ENCODE measurements around the gene PREX1.
"Not testable (repeated sequence)": the region's sequence is repeated elsewhere in the genome, so short reads cannot be mapped to it uniquely, and the experiment has no call there.

PREX1 gene

DNA sequence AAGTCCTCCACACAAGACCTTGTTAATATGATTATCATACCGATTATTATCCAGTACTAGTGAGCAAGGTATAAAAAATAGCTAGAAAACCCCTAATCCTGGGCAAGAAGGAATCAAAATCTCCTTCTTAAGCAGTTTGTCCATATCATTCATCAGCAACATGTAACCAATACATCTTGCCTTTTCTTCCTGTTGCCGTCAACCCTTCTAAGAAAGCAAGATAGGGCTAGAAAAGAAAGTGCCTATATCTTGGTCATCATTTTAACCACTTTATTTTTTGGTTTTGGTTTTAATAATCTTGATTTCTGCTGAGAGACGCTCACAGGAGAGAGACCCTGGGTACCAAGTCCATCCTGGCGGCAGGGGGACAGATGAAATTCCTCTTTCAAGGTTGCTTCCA is 27.2 kb upstream of the PREX1 start:
- in situ Hi-C loops (cut with MboI; ENCODE audit: low sequenced_read_pairs) = no loop called here
- Histone ChIP-seq H3K27me3 (ENCODE audit: low read depth) (no peaks in the 10 kb centered on the region), H3K4me1 (no peaks in the 10 kb centered on the region), H3K9me3 (no peaks in the 10 kb centered on the region), H3K36me3 (replicated peaks) (no peaks in the 10 kb centered on the region), H3K4me3 (no peak overlapping the region)
- no peak for DNase-seq (ENCODE audit: low spot score in 2 of 2)

DNA sequence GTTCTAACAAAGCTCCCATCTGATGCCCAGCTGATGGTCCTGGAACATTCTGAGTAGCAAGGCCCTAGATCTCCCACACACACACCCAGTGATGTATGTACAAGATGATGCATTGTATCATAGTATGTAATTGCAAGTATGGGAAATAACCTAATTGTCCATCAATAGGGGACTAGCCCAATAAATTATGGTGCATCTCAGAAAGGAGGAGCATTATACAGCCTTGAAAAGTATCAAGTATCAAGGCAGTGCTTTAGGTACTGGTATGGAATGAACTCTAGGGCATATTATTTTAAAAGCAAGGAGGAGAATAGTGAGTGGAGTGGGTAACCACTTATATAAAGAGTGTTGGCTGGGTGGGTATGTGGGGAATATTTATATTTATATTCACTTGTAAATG is 24.8 kb upstream of the PREX1 start:
- in situ Hi-C loops (cut with MboI; ENCODE audit: low sequenced_read_pairs) = no loop called here
- Histone ChIP-seq H3K4me1 (no peaks in the 10 kb centered on the region), H3K36me3 (replicated peaks) (no peaks in the 10 kb centered on the region), H3K4me3 (no peak overlapping the region), H3K27me3 (ENCODE audit: low read depth) (no peaks in the 10 kb centered on the region), H3K9me3 (no peaks in the 10 kb centered on the region)
- no peak for DNase-seq (ENCODE audit: low spot score in 2 of 2)

DNA sequence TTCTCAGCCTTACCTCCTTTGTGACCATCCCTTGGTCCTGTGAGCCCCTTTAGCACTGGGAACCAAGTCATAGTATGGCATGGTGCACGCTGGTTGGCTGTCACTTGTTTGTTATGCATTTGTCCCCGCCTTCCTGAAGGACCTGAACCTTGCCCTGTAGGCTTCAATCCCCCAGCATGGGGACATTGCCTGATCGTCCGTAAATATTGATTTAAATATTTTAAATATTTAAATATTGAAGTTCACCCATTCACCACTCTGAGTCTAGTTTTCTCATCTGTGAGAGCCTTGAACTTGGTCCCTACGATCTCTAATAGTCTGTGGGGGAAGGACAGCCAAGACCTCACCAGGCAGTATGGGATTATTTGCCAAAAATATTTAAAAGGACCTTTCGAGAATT is 23.8 kb upstream of the PREX1 start:
- in situ Hi-C loops (cut with MboI; ENCODE audit: low sequenced_read_pairs) = no loop called here
- Histone ChIP-seq H3K9me3 (no peaks in the 10 kb centered on the region), H3K36me3 (replicated peaks) (no peaks in the 10 kb centered on the region), H3K4me3 (no peak overlapping the region), H3K27me3 (ENCODE audit: low read depth) (no peaks in the 10 kb centered on the region), H3K4me1 (peaks cover 4% of the 10 kb centered on the region)
- DNase-seq (ENCODE audit: low spot score in 2 of 2) = no peak

DNA sequence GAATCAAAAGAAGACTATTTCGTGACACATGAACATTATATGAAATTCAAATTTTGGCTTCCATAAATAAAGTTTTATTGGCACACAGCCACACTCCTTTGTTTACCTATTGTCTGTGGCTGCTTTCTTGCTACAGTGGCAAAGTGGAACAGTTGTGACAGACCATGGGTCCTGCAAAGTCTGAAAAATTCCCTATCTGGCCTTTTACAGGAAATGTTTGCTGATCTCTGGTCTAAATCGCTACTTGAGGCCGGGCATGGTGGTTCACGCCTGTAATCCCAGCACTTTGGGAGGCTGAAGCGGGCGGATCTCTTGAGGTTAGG is 23.1 kb upstream of the PREX1 start:
- peaks cover 7% of the 10 kb centered on the region for H3K4me1 ChIP-seq
- H3K9me3 ChIP-seq = no peaks in the 10 kb centered on the region
- DNase-seq (ENCODE audit: low spot score in 2 of 2) = no peak
- H3K27me3 ChIP-seq (ENCODE audit: low read depth) = no peaks in the 10 kb centered on the region
- in situ Hi-C loops (cut with MboI; ENCODE audit: low sequenced_read_pairs) = no loop called here
- H3K36me3 ChIP-seq (replicated peaks) = no peaks in the 10 kb centered on the region
- no peak overlapping the region for H3K4me3 ChIP-seq

DNA sequence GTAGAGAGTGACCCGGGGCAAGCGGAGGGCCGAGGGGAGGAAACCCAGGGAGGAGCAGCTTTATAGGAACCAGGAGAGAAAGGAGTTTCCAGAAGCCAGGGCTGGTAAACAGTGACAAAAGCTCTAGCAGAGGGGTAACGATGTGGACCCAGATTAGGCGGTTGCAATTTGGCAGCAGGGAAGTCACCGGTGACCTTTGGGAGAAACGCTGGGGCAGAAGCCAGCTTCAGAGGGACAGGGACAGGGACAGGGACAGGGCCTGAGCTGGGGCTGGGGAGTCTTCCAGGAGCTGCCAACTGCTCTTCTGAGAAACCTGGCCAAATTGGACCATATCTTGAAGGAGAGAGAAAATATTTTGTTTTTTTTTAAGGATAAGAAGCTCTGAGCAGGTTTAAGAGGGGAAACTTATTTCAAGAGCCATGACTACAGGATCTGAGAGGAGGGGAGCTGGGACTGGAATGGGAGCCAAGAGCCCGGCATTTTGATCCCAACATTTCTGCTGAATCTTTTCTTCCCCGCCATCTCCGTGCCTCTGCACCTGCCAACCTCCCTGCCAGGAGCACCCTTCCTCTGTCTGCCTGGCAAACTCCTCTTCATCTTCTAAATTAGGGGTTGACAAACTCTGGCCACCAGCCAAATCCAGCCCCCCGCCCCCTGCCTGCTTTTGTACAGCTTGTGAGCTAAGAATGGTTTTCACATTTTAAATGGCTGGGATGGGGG is 22.6 kb upstream of the PREX1 start:
- peaks cover 7% of the 10 kb centered on the region for H3K4me1 ChIP-seq
- no peaks in the 10 kb centered on the region for H3K9me3 ChIP-seq
- DNase-seq (ENCODE audit: low spot score in 2 of 2) = no peak
- H3K27me3 ChIP-seq (ENCODE audit: low read depth) = no peaks in the 10 kb centered on the region
- H3K4me3 ChIP-seq = no peak overlapping the region
- in situ Hi-C loops (cut with MboI; ENCODE audit: low sequenced_read_pairs) = no loop called here
- no peaks in the 10 kb centered on the region for H3K36me3 ChIP-seq (replicated peaks)

DNA sequence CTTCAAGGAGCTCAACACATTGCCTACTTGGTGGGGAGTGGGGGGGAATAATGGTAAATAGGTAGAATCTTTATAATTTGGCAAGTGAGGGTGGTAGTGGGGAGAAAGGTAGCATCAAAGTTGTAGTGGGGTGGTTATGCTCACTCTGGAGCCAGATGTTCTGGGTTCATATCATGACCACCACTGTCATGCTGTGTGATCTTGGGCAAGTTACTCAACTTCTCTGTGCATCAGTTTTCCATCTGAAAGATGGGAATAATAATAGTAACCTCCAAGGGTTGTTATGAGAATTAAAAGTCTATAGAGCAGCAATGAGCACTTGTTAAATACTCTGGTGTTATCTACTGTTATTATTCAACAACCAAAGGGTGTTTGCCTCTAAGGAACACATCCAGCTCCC is 22.0 kb upstream of the PREX1 start:
- Histone ChIP-seq H3K27me3 (ENCODE audit: low read depth) (no peaks in the 10 kb centered on the region), H3K4me3 (no peak overlapping the region), H3K9me3 (no peaks in the 10 kb centered on the region), H3K4me1 (peaks cover 7% of the 10 kb centered on the region), H3K36me3 (replicated peaks) (no peaks in the 10 kb centered on the region)
- no peak for DNase-seq (ENCODE audit: low spot score in 2 of 2)
- in situ Hi-C loops (cut with MboI; ENCODE audit: low sequenced_read_pairs) = no loop called here

DNA sequence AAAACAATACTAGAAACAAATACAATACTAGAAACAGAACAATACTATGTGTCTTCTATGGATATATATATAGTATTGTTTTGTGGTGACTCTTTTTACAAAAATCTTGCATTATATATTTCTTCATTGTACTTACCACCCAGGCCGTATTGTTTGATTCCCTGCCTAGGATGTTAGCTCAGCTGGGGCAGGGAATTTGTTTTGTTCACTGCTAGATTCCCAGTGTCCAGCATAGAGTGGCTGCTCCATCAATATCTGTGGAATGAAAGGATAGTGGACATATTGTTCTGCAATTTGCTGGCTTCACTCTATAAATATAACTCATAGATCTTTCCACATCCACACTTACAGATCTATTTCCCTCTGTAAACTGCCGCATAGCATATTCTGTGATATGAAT is 21.5 kb upstream of the PREX1 start:
- no peak for DNase-seq (ENCODE audit: low spot score in 2 of 2)
- H3K9me3 ChIP-seq = no peaks in the 10 kb centered on the region
- H3K4me3 ChIP-seq = no peak overlapping the region
- H3K27me3 ChIP-seq (ENCODE audit: low read depth) = no peaks in the 10 kb centered on the region
- H3K36me3 ChIP-seq (replicated peaks) = no peaks in the 10 kb centered on the region
- in situ Hi-C loops (cut with MboI; ENCODE audit: low sequenced_read_pairs) = no loop called here
- H3K4me1 ChIP-seq = peaks cover 7% of the 10 kb centered on the region

DNA sequence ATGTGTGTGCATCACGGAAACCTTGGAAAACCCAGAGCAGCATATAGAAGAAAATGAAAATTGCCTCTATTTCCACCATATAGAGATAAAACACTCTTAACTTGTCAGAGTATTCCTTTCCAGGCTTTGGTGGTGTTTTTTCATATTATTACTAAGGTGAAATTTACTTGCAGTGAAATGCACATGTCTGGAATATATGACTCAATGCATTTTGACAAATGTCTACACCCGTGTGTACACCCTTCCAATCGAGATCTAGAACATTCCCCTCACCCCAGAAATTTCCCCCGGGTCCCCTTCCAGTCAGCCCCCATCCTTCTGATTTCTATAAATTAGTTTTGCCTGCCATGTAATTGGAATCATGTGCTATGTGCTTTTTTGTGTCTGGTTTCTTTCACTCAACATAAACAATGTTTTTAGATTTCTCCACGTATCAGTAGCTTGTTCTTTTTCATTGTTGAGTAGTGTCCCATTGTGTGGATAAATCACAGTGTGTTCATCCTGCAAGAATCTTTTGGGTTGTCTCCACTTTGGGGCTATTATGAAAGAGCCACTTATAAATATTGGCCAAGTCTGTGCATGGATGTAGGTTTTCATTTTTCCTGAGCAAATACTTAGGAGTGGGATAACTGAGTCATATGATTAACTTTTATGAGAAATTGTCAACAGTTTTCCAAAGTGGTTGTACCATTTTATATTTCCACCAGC is 19.9 kb upstream of the PREX1 start:
- Histone ChIP-seq H3K4me1 (peaks cover 7% of the 10 kb centered on the region), H3K4me3 (no peak overlapping the region), H3K27me3 (ENCODE audit: low read depth) (no peaks in the 10 kb centered on the region), H3K36me3 (replicated peaks) (no peaks in the 10 kb centered on the region), H3K9me3 (no peaks in the 10 kb centered on the region; the same call in 1 of the 2 replicates)
- in situ Hi-C loops (cut with MboI; ENCODE audit: low sequenced_read_pairs) = no loop called here
- DNase-seq (ENCODE audit: low spot score in 2 of 2) = no peak

DNA sequence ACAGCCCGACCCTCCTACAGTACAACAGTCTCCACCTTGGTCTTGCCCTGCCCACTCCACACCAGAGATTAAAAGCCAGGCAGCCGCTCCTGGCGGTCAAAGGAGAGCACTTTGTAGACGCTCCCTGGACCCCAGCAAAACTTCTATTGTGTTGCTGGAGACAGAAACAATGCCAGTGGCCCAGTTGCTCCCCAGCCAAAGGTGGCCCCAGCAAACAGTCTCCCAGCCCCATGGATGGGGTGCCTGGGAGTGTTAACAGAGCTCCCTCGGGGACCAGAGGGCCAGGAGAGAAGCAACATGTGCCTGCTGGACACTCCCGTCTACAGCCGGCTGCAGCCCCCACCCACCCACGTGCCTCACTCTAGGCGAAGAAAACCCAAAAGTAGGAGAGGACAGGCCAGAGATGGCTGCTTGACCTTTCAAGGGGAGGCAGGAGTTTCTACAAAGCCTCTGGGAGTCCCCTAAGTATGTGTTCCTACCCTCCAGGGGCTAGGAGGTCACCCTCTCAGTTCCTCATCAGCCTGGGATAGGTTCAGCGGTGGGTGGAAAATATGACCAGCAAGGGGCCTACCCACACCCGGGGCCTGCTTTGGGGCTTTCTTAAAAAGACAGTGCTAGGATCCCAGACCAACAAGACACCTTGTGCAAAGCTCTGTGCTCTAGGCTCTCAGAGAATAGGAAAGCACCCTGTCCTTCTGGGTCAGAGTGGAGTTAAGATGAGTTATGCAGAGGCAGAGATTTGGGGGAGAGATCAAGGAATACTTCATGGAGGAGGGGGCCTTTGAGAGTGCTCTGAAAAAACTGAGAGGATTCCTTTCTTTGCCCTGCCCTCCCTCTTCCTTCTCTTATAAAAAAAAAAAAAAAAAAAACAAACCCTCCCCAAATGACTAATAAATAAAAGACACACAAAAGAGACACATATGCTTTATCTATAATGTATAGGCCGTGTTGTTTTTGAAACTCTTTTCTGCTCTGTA is 19.0 kb upstream of the PREX1 start:
- Histone ChIP-seq H3K27me3 (ENCODE audit: low read depth) (no peaks in the 10 kb centered on the region), H3K9me3 (no peaks in the 10 kb centered on the region; the same call in 1 of the 2 replicates), H3K36me3 (replicated peaks) (no peaks in the 10 kb centered on the region), H3K4me3 (no peak overlapping the region), H3K4me1 (peaks cover 7% of the 10 kb centered on the region)
- in situ Hi-C loops (cut with MboI; ENCODE audit: low sequenced_read_pairs) = no loop called here
- DNase-seq (ENCODE audit: low spot score in 2 of 2) = peak; percentile 55 to 76

DNA sequence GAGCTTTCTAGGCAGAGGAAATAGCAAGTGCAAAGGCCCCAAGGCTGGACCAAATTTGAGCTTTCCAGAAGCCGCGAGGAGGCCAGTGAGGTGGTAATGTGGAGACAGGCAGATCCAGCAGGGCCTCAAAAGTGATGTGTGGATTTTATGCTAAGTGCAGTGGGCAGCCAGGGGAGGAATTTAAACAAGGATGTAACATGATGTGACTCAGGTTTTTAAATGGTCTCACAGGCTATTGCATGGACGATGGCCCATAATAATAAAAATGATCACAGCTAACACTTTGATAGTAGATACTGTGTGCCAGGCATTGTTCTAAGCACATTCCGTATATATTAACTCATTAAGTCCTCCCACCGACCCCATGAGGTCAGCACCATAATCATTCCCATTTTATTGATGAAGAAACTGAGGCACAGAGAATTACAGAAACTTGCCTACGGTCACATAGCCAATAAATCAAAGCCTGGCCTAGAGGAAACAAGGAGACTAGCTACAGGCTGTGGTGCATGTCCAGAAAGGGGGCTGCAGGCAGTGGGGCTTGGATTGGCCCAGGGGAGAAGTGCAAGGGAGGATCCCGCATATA is 18.0 kb upstream of the PREX1 start:
- DNase-seq (ENCODE audit: low spot score in 2 of 2) = no peak
- Histone ChIP-seq H3K4me1 (peaks cover 7% of the 10 kb centered on the region), H3K9me3 (no peaks in the 10 kb centered on the region; the same call in 1 of the 2 replicates), H3K4me3 (no peak overlapping the region), H3K36me3 (replicated peaks) (no peaks in the 10 kb centered on the region), H3K27me3 (ENCODE audit: low read depth) (no peaks in the 10 kb centered on the region)
- in situ Hi-C loops (cut with MboI; ENCODE audit: low sequenced_read_pairs) = no loop called here

DNA sequence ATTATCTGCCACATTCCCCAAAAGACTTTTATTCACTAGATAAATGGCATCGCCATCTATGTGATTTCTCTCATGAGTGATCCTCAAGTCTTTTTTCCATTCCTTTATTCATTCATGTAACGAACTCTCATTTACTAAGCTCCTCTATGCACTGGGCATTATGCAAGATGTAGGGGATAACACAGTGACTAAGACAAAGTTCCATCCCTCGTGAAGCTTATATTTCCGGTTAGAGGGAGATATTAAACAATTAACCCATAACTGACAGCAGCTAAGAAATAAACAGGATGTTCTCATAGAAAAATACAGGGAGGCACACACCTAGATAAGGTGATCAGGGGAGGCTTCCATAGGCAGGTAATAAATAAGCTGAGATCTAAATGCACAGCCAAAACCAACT is 17.2 kb upstream of the PREX1 start:
- peaks cover 7% of the 10 kb centered on the region for H3K4me1 ChIP-seq
- no peak for DNase-seq (ENCODE audit: low spot score in 2 of 2)
- no peak overlapping the region for H3K4me3 ChIP-seq
- H3K9me3 ChIP-seq = no peaks in the 10 kb centered on the region; the same call in 1 of the 2 replicates
- in situ Hi-C loops (cut with MboI; ENCODE audit: low sequenced_read_pairs) = no loop called here
- H3K27me3 ChIP-seq (ENCODE audit: low read depth) = no peaks in the 10 kb centered on the region
- H3K36me3 ChIP-seq (replicated peaks) = no peaks in the 10 kb centered on the region

DNA sequence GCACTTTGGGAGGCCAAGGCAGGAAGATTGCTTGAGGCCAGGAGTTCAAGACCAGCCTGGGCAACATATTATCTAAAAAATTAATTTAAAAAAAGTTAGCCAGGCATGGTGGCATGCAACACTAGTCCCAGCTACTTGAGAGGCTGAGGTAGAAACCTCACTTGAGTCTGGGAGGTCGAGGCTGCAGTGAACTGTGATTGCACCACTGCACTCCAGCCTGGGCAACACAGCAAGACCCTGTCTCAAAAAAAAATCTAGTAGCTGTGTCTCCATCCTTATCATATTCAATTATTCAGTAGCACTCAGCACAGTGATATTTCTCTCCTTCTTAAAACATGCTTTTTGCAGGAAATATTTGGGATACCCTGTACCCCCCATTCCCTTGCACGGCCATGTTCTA is 16.1 kb upstream of the PREX1 start:
- DNase-seq (ENCODE audit: low spot score in 2 of 2); H3K4me1 ChIP-seq; H3K27me3 ChIP-seq (ENCODE audit: low read depth); H3K36me3 ChIP-seq (replicated peaks); in situ Hi-C loops (cut with MboI; ENCODE audit: low sequenced_read_pairs); H3K4me3 ChIP-seq; H3K9me3 ChIP-seq: not testable (repeated sequence)

DNA sequence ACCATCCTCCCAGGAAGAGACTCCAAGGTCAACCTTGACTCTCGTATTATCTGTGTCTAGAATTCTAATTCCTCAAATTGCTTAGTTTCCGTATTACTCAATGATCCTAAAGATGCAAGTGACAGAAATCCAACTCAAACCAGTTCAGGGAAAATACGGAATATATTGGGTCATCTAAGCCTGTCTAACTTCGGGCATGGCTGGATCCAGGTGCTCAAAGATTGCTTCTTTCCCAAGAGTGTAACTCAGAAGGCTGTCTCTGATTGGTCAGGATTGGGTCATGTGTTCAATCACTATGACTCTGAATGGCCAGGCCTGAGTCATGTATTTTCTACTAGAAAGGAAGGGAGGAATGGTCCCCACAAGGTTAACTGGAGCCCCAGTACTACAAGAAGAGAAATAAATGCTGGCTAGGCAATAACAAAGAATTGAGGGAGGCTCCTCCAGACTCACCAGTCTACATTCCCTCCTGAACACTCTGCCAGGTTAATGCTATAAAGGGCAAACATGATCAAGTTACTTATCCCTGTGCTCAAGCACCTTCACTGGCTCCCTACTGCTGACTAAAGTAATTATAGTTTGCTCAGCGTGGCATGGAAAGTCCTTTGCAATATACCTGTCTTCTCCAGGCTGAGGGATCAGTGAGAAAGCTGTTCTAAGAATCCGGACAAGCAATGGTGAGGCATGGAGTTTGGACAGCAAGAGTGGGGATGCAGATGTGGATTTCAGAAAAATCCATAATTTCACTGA is 15.4 kb upstream of the PREX1 start:
- DNase-seq (ENCODE audit: low spot score in 2 of 2) = no peak
- Histone ChIP-seq H3K4me3 (no peak overlapping the region), H3K27me3 (ENCODE audit: low read depth) (no peaks in the 10 kb centered on the region), H3K36me3 (replicated peaks) (no peaks in the 10 kb centered on the region), H3K4me1 (peaks cover 7% of the 10 kb centered on the region), H3K9me3 (no peaks in the 10 kb centered on the region; the same call in 1 of the 2 replicates)
- in situ Hi-C loops (cut with MboI; ENCODE audit: low sequenced_read_pairs) = no loop called here

Measured in HAP-1 (cell line).